T-helper 17 cell (primary cell): Measurements from ENCODE around the gene MLN. TPM values are rescaled to one million over a fixed set of nuclear protein-coding genes. Genes with fewer than 3 reads are reported as not detected.

ENCODE experiments used
- ATAC-seq: fragments of 150-1000 bp; cut with Tn5 transposase; 2 replicates; pipeline ENCODE4 v1.10.0; 2021; ENCODE audit warnings: mild to moderate bottlenecking, moderate library complexity
- DNase-seq, 3 donors: peaks; one replicate each; pipeline versions ENCODE4 v3.0.0 to v3.0.0-alpha.2; 2020 to 2021
- H3K9me3 ChIP-seq: one replicate; pipeline ENCODE4 v1.7.0; 2013; ENCODE audit warnings: low read length, mild to moderate bottlenecking; ENCODE audit not compliant: control insufficient read depth, poor library complexity, severe bottlenecking
- H3K27ac Mint-ChIP-seq: one replicate; pipeline ENCODE4 v1.8.0; 2022; ENCODE audit warnings: mild to moderate bottlenecking, moderate library complexity, mixed read lengths
- H3K27me3 Mint-ChIP-seq: one replicate; pipeline ENCODE4 v1.8.0; 2022; ENCODE audit warnings: mixed read lengths
- H3K36me3 Mint-ChIP-seq: one replicate; pipeline ENCODE4 v1.8.0; 2022; ENCODE audit warnings: low read depth, mixed read lengths
- H3K4me1 Mint-ChIP-seq: one replicate; pipeline ENCODE4 v1.8.0; 2022; ENCODE audit warnings: mild to moderate bottlenecking, mixed read lengths
- H3K4me3 Mint-ChIP-seq: one replicate; pipeline ENCODE4 v1.8.0; 2022; ENCODE audit warnings: mild to moderate bottlenecking, moderate library complexity, mixed read lengths
- total RNA-seq, 4 donors: library from RNA in 2 of 4; stranded (reverse) in 2 of 4; gene quantifications; one replicate each; pipeline ENCODE4 v1.2.3 and lab custom pipeline; 2022 to 2026

MLN gene
- total RNA-seq, 2 donors from 2014 or later = not detected

DNA sequence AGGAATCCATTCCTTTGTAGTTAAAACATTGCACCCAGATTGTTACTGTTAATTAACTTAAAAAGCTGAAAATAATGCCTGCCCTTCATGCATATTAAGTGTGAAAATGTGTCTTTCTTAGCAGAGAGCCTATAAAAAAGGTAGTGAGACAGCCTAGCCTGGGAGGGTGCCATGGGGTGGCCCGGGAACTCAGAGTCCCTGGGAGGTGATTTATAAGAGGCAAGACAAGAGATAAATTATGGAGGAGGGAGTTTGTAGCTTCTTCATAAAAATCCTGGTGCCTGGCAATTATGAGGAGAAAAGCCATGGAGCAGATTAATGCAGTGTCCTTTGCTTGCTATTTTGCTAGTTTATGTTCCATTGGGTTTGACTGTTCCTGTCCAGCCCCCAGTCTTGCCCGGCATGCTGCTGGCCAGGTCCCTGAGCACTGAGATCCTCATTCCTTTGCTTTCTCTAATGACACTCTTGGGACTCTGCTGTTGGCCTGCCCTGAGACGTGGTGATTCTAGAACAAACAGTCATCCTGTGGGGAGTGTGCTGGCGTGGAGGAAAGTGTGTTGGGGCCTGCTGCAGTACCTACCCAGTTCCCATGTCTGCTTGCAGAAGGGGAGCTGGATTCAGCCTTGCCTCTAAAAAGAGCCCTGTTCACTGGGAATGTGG is 4.2 kb downstream of the MLN start:
- peaks cover 37% of the 10 kb centered on the region for H3K27me3 Mint-ChIP-seq
- no peak overlapping the region for H3K27ac Mint-ChIP-seq
- H3K4me3 Mint-ChIP-seq = no peak overlapping the region
- DNase-seq (no peak), ATAC-seq (no peak)
- peaks cover 6% of the 10 kb centered on the region for H3K36me3 Mint-ChIP-seq
- peaks cover 10% of the 10 kb centered on the region for H3K4me1 Mint-ChIP-seq
- no peaks in the 10 kb centered on the region for H3K9me3 ChIP-seq

DNA sequence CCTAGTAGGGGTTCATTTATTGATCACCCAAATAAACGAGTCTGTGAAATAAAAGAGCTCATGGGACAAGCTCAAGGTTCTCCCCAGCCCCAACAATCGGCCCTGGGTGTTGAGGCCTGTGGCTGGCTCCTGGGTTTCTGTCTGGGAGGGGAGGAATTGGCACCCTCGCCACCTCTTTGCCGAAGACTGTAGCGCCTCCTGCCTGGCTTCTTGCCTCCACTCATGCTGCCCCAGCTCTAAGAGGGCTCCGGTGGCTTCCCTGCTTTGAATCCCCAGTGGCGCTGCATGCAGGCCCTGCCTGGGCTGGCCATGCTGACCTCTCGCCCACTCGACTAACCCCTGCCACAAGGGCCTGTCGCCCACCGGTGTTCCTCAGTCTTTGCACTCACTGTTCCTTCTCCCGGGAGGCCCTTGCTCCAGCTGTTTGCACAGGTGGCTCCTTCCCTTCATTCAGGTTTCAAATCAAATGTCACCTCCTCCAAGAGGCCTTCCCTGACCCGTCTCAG is 5.4 kb downstream of the MLN start:
- DNase-seq (no peak), ATAC-seq (no peak)
- peaks cover 6% of the 10 kb centered on the region for H3K36me3 Mint-ChIP-seq
- no peak overlapping the region for H3K4me3 Mint-ChIP-seq
- peaks cover 10% of the 10 kb centered on the region for H3K4me1 Mint-ChIP-seq
- peaks cover 33% of the 10 kb centered on the region for H3K27me3 Mint-ChIP-seq
- peak overlapping the region; percentile 43 for H3K27ac Mint-ChIP-seq
- no peaks in the 10 kb centered on the region for H3K9me3 ChIP-seq

DNA sequence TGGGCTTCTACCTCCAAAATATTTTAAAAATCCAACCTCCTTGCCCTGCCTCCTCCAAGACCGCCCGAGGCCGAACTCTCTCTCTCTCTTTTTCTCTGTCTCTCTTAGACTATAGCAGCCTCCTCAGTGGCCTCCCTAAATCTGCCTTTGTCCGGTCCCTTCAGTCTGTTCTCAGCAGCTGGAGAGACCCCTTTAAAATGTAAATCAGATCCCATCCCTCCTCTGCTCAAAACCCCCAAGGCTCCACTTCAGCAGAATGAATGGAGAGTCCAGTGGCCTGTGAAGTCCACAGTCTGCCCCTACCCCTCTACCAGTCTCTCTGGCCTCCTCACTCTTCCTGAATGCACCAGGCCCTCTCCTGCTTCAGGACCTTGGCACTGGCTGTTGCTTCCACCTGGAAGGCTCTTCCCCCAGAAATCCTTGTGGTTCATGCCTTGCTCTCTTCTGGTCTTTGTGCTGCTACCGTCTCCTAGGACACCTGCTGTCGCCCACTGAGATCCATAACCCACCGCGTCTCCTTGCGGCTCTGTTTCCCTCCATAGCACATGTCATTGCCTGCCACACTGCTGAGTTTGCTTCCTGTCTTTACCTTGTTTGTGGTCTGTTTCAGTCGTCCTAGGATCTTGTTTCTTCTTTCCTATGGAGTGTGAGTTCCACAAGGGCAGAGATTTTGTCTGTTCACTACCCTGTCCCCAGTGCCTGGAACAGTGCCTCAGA is 6.0 kb downstream of the MLN start:
- H3K4me3 Mint-ChIP-seq = no peak overlapping the region

DNA sequence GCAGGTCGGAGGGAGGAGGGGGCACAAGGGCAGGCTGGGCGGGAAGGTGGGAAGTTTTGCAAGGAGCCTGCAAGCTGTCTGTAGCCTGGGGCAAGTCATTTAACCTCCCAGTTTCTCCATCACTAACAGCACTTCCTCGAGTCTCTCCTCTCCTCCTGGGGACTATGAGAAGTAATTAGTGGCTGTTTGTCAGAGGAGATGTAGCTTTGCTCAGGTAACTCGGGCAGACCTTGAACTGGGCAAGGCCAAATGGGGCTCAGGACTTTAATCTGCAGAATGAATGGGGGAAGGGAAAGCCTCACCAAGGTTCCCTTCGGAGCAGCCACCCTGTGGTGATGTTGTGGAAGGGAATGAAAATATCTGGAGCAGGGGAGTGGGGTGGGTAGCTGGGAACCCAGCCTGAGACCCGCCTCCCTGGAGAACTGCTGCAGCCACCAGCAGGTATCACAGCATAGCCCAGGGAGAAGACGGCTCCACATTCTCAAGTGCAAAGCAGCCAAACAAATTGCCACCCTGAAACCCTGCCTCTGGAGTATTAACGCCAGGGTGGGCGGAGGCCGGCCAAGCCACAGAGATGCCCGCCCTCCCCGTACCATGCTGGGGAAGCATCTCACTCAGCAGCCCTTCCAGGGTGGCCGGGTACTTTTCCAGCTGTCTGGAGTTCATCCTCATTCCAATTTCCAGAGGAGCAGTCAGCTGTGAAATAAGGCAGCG is 8.7 kb downstream of the MLN start:
- H3K36me3 Mint-ChIP-seq = peaks cover 6% of the 10 kb centered on the region
- peaks cover 12% of the 10 kb centered on the region for H3K4me1 Mint-ChIP-seq
- peaks cover 36% of the 10 kb centered on the region for H3K27me3 Mint-ChIP-seq
- H3K27ac Mint-ChIP-seq = no peak overlapping the region
- no peak overlapping the region for H3K4me3 Mint-ChIP-seq
- DNase-seq (no peak), ATAC-seq (no peak)
- no peaks in the 10 kb centered on the region for H3K9me3 ChIP-seq

More for the DNA sequence above, 6.0 kb downstream of the MLN start:
- H3K4me1 Mint-ChIP-seq = peaks cover 10% of the 10 kb centered on the region
- peaks cover 36% of the 10 kb centered on the region for H3K27me3 Mint-ChIP-seq
- no peaks in the 10 kb centered on the region for H3K9me3 ChIP-seq
- ATAC-seq (no peak), DNase-seq (no peak)
- H3K36me3 Mint-ChIP-seq = peaks cover 6% of the 10 kb centered on the region
- H3K27ac Mint-ChIP-seq = no peak overlapping the region

DNA sequence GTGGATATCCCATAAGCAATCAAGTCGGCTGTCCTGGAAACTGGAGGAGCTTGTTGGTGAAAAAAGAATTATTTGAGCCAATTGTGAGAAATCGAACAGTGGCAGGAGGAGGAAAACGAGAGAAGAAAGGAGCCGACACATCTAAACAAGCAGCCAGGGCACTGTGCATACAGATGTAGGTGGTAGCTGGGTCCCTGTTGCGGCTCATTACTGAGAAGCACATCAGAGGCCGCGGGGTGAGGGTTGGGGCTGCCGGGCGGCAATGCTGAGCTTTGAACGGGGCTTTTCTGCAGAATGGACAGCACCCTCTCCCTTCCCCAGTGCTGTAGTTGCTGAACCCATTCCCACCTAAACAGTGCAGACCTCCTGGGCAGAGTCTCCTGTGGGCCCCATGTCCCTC is 10.8 kb downstream of the MLN start:
- Mint-ChIP-seq H3K27ac (no peak overlapping the region), H3K4me3 (no peak overlapping the region), H3K4me1 (peaks cover 14% of the 10 kb centered on the region), H3K27me3 (peaks cover 21% of the 10 kb centered on the region), H3K36me3 (peaks cover 7% of the 10 kb centered on the region)
- DNase-seq (no peak), ATAC-seq (no peak)
- H3K9me3 ChIP-seq = no peaks in the 10 kb centered on the region

DNA sequence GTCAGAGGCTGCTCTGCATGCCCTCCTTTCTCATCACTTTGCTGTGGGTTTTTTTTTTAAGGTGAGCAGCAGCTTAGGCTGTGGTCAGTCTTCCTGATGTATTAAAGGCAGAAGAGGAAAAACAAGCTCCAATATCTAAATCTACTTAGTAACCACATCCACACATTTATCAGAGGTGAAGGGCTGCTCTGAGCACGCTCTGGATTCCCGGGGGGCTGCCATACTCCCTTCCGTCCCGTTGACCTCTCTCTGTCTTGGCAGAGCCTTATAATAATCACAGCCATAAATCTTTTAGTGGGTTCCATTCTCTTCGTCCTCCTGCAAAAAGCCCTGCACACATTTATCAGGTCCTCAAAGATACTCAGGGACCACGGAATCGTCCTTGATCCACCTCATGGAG is 12.2 kb downstream of the MLN start:
- Mint-ChIP-seq H3K4me3 (no peak overlapping the region), H3K27me3 (peaks cover 10% of the 10 kb centered on the region), H3K27ac (no peak overlapping the region), H3K36me3 (peaks cover 3% of the 10 kb centered on the region), H3K4me1 (peaks cover 20% of the 10 kb centered on the region)
- no peaks in the 10 kb centered on the region for H3K9me3 ChIP-seq
- DNase-seq (no peak), ATAC-seq (no peak)

DNA sequence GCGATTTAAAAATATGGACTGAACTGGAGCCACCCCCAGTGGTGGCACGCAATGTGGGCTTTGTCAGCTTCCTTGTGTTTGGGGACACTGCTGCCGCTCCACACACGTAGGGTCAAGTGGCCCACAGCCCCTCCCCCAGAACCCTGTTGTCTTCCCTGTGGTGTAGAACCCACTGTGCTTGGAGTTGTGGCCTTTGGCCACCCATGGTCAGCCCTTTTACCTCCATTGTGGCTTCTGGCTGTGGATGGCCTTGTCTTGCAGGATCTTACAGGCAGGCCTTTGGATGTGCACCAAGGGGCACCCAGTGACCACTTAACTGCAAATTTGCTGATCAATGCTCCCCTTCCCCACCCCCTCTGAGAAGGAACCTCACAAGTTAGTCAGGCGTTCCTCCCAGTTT is 12.9 kb downstream of the MLN start:
- peaks cover 27% of the 10 kb centered on the region for H3K4me1 Mint-ChIP-seq

DNA sequence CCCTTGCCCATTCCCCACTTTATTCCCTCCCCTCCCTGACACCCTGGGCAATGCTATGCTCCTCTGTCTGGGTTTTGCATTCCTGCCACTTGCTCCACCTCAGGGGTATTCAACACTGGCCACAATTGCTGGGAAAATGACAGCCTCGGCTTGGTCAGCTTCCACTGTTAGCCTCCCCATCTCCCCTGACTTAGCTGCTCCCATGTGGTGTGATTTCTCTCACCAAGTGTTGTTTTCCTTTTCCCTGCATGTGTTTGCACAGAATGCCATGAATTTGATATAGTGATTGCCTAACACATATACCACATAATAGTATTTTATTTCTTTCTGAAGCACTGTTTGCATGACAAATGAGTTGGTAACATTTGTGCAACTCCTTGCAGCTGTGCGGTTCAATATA is 13.4 kb downstream of the MLN start:
- DNase-seq (no peak), ATAC-seq (no peak)
- no peaks in the 10 kb centered on the region for H3K9me3 ChIP-seq
- Mint-ChIP-seq H3K36me3 (peaks cover 3% of the 10 kb centered on the region), H3K27ac (no peak overlapping the region), H3K4me1 (peaks cover 31% of the 10 kb centered on the region), H3K4me3 (peak overlapping the region; percentile 77), H3K27me3 (peaks cover 7% of the 10 kb centered on the region)

More for the DNA sequence above, 12.9 kb downstream of the MLN start:
- Mint-ChIP-seq H3K36me3 (peaks cover 3% of the 10 kb centered on the region), H3K27ac (no peak overlapping the region), H3K27me3 (peaks cover 7% of the 10 kb centered on the region), H3K4me3 (no peak overlapping the region)
- DNase-seq (no peak), ATAC-seq (no peak)
- no peaks in the 10 kb centered on the region for H3K9me3 ChIP-seq

DNA sequence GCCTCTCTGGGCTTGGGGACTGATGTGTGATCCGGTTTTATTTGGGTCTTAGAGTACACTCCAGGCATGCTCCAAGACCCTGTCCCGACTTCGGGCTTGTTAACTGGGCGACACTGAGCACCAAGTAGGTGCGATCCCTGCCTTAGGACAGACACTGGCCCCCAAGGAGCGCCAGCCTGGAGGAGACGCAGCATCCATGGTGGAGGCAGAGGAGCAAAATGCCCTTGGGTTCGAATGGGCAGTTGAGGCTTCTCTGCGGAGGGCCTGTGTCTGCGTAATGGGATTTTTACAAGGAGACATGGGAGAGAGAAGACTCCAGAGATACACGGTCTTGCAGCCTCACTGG is 14.3 kb downstream of the MLN start:
- Mint-ChIP-seq H3K36me3 (peaks cover 3% of the 10 kb centered on the region), H3K4me3 (peak overlapping the region; percentile 74), H3K27me3 (peaks cover 7% of the 10 kb centered on the region), H3K4me1 (peaks cover 38% of the 10 kb centered on the region), H3K27ac (peak overlapping the region; percentile 85)
- no peaks in the 10 kb centered on the region for H3K9me3 ChIP-seq
- DNase-seq (no peak), ATAC-seq (no peak)

DNA sequence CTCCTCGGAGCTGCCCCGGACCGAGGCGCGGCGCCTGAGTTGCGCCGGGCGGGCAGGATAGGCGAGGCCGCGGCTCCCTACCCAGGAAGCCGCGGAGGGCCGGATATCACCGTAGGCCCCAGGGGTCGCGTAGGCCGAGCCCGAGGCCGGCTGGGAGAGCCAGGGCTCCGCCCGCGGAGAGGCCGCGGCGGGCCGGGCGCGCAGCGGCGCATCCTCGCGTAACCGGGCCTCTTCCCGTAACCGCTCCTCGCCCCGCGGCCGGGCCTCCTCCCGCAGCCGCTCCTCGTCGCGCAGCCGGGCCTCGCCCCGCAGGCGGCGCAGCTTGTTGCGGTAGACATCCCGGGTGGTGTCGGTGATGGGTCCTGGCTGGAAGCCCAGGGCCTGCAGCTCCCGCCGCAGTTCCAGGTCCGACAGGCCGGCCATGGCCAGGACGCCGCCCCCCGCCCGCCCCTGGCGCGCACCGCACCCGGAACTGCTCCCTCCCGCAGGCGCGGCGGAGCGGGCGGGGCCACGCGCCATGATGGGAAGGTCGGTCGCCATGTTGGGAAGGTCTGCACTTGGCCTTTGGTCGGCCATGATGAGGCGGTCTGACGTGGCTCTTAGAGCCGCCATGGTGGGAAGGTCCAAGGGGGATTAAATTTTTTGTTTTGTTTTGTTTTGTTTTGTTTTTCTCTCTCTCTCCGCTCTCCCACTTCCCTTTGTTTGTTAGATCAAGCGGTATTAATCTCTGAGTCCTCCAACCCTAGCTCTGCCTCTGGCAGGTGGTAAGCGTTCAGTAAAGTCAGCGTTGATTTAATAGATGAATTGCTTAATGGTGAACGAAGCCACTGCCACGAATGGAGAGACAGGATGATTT is 14.9 kb downstream of the MLN start, which contains the start of gene LEMD2:
TSS of gene LEMD2 (minus strand) at position 437 of the 856 bp plus-strand sequence. CDS start at position 423, 14 bp downstream.
- peaks cover 3% of the 10 kb centered on the region for H3K36me3 Mint-ChIP-seq
- H3K4me1 Mint-ChIP-seq = peaks cover 38% of the 10 kb centered on the region

DNA sequence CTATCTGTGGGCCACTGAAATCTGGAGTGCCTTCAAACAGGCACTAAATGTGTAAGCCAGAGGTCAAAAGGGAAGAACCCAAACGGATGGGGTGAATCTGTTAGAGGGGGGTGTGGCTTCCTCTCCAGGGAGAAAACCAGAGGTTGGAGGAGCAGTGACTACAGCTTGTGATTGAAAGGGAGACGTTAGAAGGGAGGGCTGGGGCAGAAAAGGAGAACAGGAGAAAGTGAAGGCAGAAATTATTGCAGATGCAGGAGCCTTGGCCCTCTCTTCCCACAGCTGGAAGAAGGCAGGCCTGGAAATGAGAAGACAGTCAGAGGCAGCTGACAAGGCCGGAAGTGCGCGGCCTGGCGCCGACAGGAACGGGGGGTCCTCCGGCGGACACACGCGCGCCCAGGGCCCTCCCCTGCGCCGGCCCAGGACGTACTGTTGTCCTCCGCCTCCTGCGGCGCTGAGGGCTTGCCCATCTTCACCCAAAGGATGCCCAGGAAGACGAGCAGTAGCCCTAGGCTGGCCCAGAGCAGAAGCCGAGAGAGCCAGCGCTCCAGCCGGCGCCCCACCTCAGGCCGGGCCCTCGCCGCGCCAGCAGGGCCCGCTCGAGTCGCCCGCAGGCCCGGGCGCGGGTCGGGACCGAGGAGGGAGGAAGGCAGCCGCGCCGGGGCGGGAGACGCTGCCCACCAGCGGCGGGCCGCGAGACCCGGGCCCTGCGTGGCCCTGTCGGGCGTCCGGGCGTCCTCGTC is 15.7 kb downstream of the MLN start:
- ATAC-seq (peak; percentile 49), DNase-seq (peak; percentile 24 to 47 (median 44))
- H3K36me3 Mint-ChIP-seq = peaks cover 3% of the 10 kb centered on the region
- H3K27ac Mint-ChIP-seq = peak overlapping the region; percentile 98
- no peaks in the 10 kb centered on the region for H3K9me3 ChIP-seq
- peak overlapping the region; percentile 99 for H3K4me3 Mint-ChIP-seq
- H3K27me3 Mint-ChIP-seq = peaks cover under 1% of the 10 kb centered on the region
- peaks cover 38% of the 10 kb centered on the region for H3K4me1 Mint-ChIP-seq

More for the DNA sequence above, 14.9 kb downstream of the MLN start, which contains the start of gene LEMD2:
- Mint-ChIP-seq H3K27ac (peak within 1 kb of the TSS; percentile 98), H3K27me3 (peaks cover 7% of the 10 kb centered on the region), H3K4me3 (peak within 1 kb of the TSS; percentile 99)
- peak; percentile 94 for ATAC-seq
- DNase-seq = peak; percentile 83 to 92 (median 85)
- no peaks in the 10 kb centered on the region for H3K9me3 ChIP-seq

DNA sequence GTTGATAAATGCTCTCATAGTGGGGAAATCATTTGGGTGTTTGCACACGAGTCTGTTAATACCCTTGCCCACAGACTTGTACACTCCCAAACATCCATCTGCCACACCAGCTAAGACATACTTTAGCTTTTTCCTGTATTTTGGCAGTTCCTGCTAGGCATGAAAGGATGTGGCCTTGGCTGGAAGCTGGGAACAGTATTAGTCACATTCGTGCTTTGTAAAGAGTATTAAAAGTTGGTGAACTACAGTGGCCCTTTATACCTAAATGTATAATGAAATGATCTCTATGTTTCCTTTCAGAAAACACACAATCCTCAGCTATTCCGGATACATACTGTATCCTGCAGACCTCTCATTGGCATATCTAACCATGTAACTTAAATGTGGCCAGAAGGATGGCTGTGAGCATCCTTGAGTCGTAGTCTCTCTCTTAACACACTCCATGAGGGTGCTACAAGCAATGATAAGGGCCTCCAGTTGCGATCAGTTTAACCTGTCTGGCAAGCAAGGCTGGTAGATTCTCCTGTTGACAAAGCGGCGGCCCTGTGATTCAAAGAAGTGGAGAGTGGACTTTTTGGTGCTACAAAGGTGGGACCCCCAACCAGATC is 16.4 kb downstream of the MLN start:
- H3K4me3 Mint-ChIP-seq = peak overlapping the region; percentile 99
- peaks cover 42% of the 10 kb centered on the region for H3K4me1 Mint-ChIP-seq
- H3K9me3 ChIP-seq = no peaks in the 10 kb centered on the region
- ATAC-seq (no peak), DNase-seq (no peak)
- H3K27me3 Mint-ChIP-seq = no peaks in the 10 kb centered on the region
- peak overlapping the region; percentile 98 for H3K27ac Mint-ChIP-seq
- peaks cover 6% of the 10 kb centered on the region for H3K36me3 Mint-ChIP-seq
